SU-DHL-6 (cell line): ENCODE measurements around the gene HSPH1.

Experiments used
- EZH2phosphoT487 ChIP-seq: fragments of 200-600 bp; sonication (generic), shearing (Covaris generic); conservative IDR thresholded peaks from 2 replicates; pipeline ENCODE4 v1.6.1; 2018; ENCODE audit warnings: mild to moderate bottlenecking, antibody characterized with exemption, low read length, moderate library complexity, mixed read lengths
- TF ChIP-seq, protein P1 (sequence below): fragments of 200-600 bp; sonication (generic); IDR thresholded peaks from one replicate; pipeline ENCODE4 v1.5.1; 2017; ENCODE audit warnings: antibody characterized with exemption, mild to moderate bottlenecking, low read length, moderate library complexity; ENCODE audit not compliant: insufficient read depth, poor library complexity, severe bottlenecking

- TF ChIP-seq, protein P1, sequence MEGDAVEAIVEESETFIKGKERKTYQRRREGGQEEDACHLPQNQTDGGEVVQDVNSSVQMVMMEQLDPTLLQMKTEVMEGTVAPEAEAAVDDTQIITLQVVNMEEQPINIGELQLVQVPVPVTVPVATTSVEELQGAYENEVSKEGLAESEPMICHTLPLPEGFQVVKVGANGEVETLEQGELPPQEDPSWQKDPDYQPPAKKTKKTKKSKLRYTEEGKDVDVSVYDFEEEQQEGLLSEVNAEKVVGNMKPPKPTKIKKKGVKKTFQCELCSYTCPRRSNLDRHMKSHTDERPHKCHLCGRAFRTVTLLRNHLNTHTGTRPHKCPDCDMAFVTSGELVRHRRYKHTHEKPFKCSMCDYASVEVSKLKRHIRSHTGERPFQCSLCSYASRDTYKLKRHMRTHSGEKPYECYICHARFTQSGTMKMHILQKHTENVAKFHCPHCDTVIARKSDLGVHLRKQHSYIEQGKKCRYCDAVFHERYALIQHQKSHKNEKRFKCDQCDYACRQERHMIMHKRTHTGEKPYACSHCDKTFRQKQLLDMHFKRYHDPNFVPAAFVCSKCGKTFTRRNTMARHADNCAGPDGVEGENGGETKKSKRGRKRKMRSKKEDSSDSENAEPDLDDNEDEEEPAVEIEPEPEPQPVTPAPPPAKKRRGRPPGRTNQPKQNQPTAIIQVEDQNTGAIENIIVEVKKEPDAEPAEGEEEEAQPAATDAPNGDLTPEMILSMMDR: no peak
- TF ChIP-seq EZH2phosphoT487: no peak
Observed at GRCh38 chr13:31196992-31197391, 35.3 kb upstream of the HSPH1 start.
